ENCODE results near the gene MT1H. TPM values are rescaled to one million over a fixed set of nuclear protein-coding genes. Genes with fewer than 3 reads are reported as not detected.
A peak's percentile ranks its signal among the peaks of the same experiment; 100 is the strongest.

The MT1H gene
- total RNA-seq, 1 donor from 2014 or later = not detected

GRCh38 chr16:56636616-56637413, 32.8 kb upstream of the MT1H start:
- DNase-seq = no peak

GRCh38 chr16:56637814-56638750, 31.5 kb upstream of the MT1H start, which contains the start of gene MT1A:
MT1A (plus strand) TSS chr16:56638666; CDS start chr16:56638739, 73 bp downstream.
- peak; percentile 58 for DNase-seq

GRCh38 chr16:56639045-56639444, 30.6 kb upstream of the MT1H start:
- no peak for DNase-seq

- no peak for DNase-seq
Observed at GRCh38 chr16:56640076-56640475, 29.5 kb upstream of the MT1H start.

- DNase-seq = no peak
Observed at GRCh38 chr16:56641166-56641565, 28.4 kb upstream of the MT1H start.

- DNase-seq = peak; percentile 47
Observed at GRCh38 chr16:56643080-56643778, 26.4 kb upstream of the MT1H start.

GRCh38 chr16:56643833-56644232, 25.8 kb upstream of the MT1H start:
- DNase-seq = no peak

GRCh38 chr16:56645311-56645710, 24.3 kb upstream of the MT1H start:
- DNase-seq = no peak

- no peak for DNase-seq
Observed at GRCh38 chr16:56645838-56646237, 23.8 kb upstream of the MT1H start.

- no peak for DNase-seq
Observed at GRCh38 chr16:56647641-56648431, 21.8 kb upstream of the MT1H start.

- no peak for DNase-seq
Observed at GRCh38 chr16:56649271-56649670, 20.3 kb upstream of the MT1H start.

GRCh38 chr16:56649820-56650219, 19.8 kb upstream of the MT1H start:
- no peak for DNase-seq

GRCh38 chr16:56651586-56651985, 18.0 kb upstream of the MT1H start, which contains the start of gene MT1B:
MT1B (plus strand) TSS chr16:56651886; CDS start chr16:56651954, 68 bp downstream.
- DNase-seq = no peak

GRCh38 chr16:56652600-56652999, 17.0 kb upstream of the MT1H start:
- no peak for DNase-seq

- no peak for DNase-seq
Observed at GRCh38 chr16:56653218-56653617, 16.4 kb upstream of the MT1H start.

- DNase-seq = peak; percentile 50
Observed at GRCh38 chr16:56657555-56658326, 11.9 kb upstream of the MT1H start, which contains the start of gene MT1F. MT1F (plus strand) TSS chr16:56657959; CDS start chr16:56658059, 100 bp downstream.

- DNase-seq = no peak
Observed at GRCh38 chr16:56658327-56658875, 11.2 kb upstream of the MT1H start.

- DNase-seq = peak; percentile 8
Observed at GRCh38 chr16:56662357-56663354, 7.0 kb upstream of the MT1H start.

GRCh38 chr16:56664506-56664905, 5.1 kb upstream of the MT1H start:
- DNase-seq = no peak
